Adrenal gland (tissue), 12 donors: Measurements from ENCODE around the gene MTMR1. TPM values are rescaled to one million over a fixed set of nuclear protein-coding genes. Genes with fewer than 3 reads are reported as not detected.

Experiments
- DNase-seq, 7 donors: peaks; one replicate each; pipeline ENCODE4 v3.0.0-alpha.2; 2019 to 2020
- H3K27ac ChIP-seq, 5 donors: fragments of 200-600 bp; sonication (generic) in 4 of 5; 1 replicate in 3 of 5; 2 replicates in 2 of 5; pipeline versions ENCODE4 v1.5.1 to v1.8.0; 2016 to 2020; ENCODE audit warnings: mild to moderate bottlenecking in 1 of 5
- H3K27me3 ChIP-seq: fragments of 200-600 bp; 2 replicates; pipeline ENCODE4 v1.8.0; 2021
- H3K36me3 ChIP-seq, 2 donors: fragments of 200-600 bp; replicated peaks in 1 of 2; 1 replicate in 1 of 2; 2 replicates in 1 of 2; pipeline versions ENCODE4 v1.5.1 to v1.8.0; 2018 to 2022
- H3K4me1 ChIP-seq, 2 donors: fragments of 200-600 bp; replicated peaks in 1 of 2; 1 replicate in 1 of 2; 2 replicates in 1 of 2; pipeline versions ENCODE4 v1.5.1 to v1.8.0; 2018 to 2021
- H3K4me3 ChIP-seq, 4 donors: fragments of 200-600 bp; sonication (generic) in 3 of 4; one replicate each; pipeline ENCODE4 v1.5.1; 2016 to 2018
- H3K9me3 ChIP-seq, 3 donors: fragments of 200-600 bp; sonication (generic) in 1 of 3; replicated peaks in 1 of 3; 1 replicate in 2 of 3; 2 replicates in 1 of 3; pipeline versions ENCODE4 v1.5.1 to v1.8.0; 2016 to 2021
- CTCF ChIP-seq, 6 experiments: fragments of 450-650 bp in 4 of 6; fragments of 200-600 bp in 2 of 6; sonication (generic) in 1 of 6; IDR thresholded peaks; 1 replicate in 5 of 6; 2 replicates in 1 of 6; pipeline versions ENCODE4 v1.5.1 to v1.8.0; 2016 to 2021; ENCODE audit warnings: antibody characterized with exemption in 6 of 6, mild to moderate bottlenecking in 2 of 6, moderate library complexity in 1 of 6
- POLR2A ChIP-seq, 2 donors: fragments of 450-650 bp; IDR thresholded peaks; one replicate each; pipeline ENCODE4 v1.6.1; 2017; ENCODE audit warnings: antibody characterized with exemption in 2 of 2, mild to moderate bottlenecking in 2 of 2, moderate library complexity in 1 of 2
- WGBS, 4 donors: extraction: QIAGEN DNeasy Blood & Tissue Kit in 2 of 4; methylation state at CpG; one replicate each; pipeline versions ENCODE4 v1.1.5 to v1.1.7; 2013 to 2017; 5-methylcytosine and 5-hydroxymethylcytosine counted together
- intact Hi-C, 2 donors: fragments of 100-400 bp; cut with DNase I; formaldehyde crosslinking; loops; one replicate each; pipeline versions ENCODE4 v1.14.1 to v1.15.0; 2022 to 2023
- polyA plus RNA-seq, 3 donors: library from polyadenylated mRNA; stranded (reverse); fragments of 200-250 nt in 2 of 3; fragments of 350-450 nt in 1 of 3; fragmentation: Illumina TruSeq in 1 of 3; extraction: RNeasy Lipid Tissue Mini Kit (QIAGEN cat#74804) in 1 of 3; gene quantifications; one replicate each; pipeline ENCODE4 v1.2.3, GENCODE V29; 2013 to 2014
- total RNA-seq, 9 donors: library from RNA; depleted of rRNA in 4 of 9; stranded (reverse); fragments of >200 nt in 4 of 9; fragments of 120-200 nt in 1 of 9; fragmentation: NEBNext Ultra II Directional in 1 of 9; extraction: Animal tissue kit (Norgen Biotek cat#: 25700) in 1 of 9; gene quantifications; one replicate each; pipeline versions ENCODE4 v1.1.0 to v1.2.4, GENCODE V29; 2013 to 2023
- donor health status: healthy with polysubstance abuse.
- donor health status: Bipolar disorder and iron deficiency.
- donor health status: DM: yes; HTN: yes; CAD: no.
- donor health status: DM: no; HTN: no; CAD: no.
- donor health status: DM: no; HTN: no; CAD: no.
- donor health status: DM: yes; HTN: yes; CAD: no.

Gene MTMR1
- total and polyA plus RNA-seq, 12 donors = 9.2 to 19.8 (median 13.9) TPM

GRCh38 chrX:150763810-150764209, 70.6 kb downstream of the MTMR1 start:
- intact Hi-C loops = no loop called here
- no peaks in the 10 kb centered on the region for H3K36me3 ChIP-seq
- H3K27me3 ChIP-seq = no peaks in the 10 kb centered on the region
- 72 to 100% (median 87%) methylated on average over 5 to 9 of the region's 9 CpGs for WGBS, 4 donors
- TF ChIP-seq POLR2A (IDR thresholded peaks at IDR 0.05) (no peak), CTCF (IDR thresholded peaks at IDR 0.05) (no peak)
- H3K4me1 ChIP-seq = no peaks in the 10 kb centered on the region
- H3K4me3 ChIP-seq = no peak overlapping the region
- no peak overlapping the region for H3K27ac ChIP-seq
- no peak for DNase-seq
- no peaks in the 10 kb centered on the region for H3K9me3 ChIP-seq

GRCh38 chrX:150765237-150765636, 72.0 kb downstream of the MTMR1 start:
- H3K27ac ChIP-seq = no peak overlapping the region
- intact Hi-C loops = no loop called here
- 72 to 92% (median 78%) methylated on average over 3 to 9 of the region's 9 CpGs for WGBS, 4 donors
- no peaks in the 10 kb centered on the region for H3K27me3 ChIP-seq
- no peak for DNase-seq
- H3K4me1 ChIP-seq = no peaks in the 10 kb centered on the region
- no peak overlapping the region for H3K4me3 ChIP-seq
- no peaks in the 10 kb centered on the region for H3K36me3 ChIP-seq
- no peaks in the 10 kb centered on the region for H3K9me3 ChIP-seq
- TF ChIP-seq POLR2A (IDR thresholded peaks at IDR 0.05) (no peak), CTCF (IDR thresholded peaks at IDR 0.05) (no peak)

GRCh38 chrX:150765782-150766350, 72.7 kb downstream of the MTMR1 start:
- intact Hi-C loops = no loop called here
- no peaks in the 10 kb centered on the region for H3K4me1 ChIP-seq
- TF ChIP-seq POLR2A (IDR thresholded peaks at IDR 0.05) (no peak), CTCF (IDR thresholded peaks at IDR 0.05) (no peak)
- no peaks in the 10 kb centered on the region for H3K27me3 ChIP-seq
- no peaks in the 10 kb centered on the region for H3K36me3 ChIP-seq
- H3K27ac ChIP-seq = no peak overlapping the region
- 83 to 92% (median 84%) methylated on average over 5 to 19 of the region's 19 CpGs for WGBS, 4 donors
- H3K9me3 ChIP-seq = no peaks in the 10 kb centered on the region
- H3K4me3 ChIP-seq = no peak overlapping the region
- no peak for DNase-seq

GRCh38 chrX:150766351-150767044, 73.3 kb downstream of the MTMR1 start:
- intact Hi-C loops = no loop called here
- Histone ChIP-seq H3K4me1 (no peaks in the 10 kb centered on the region), H3K9me3 (no peaks in the 10 kb centered on the region), H3K36me3 (no peaks in the 10 kb centered on the region), H3K27ac (no peak overlapping the region), H3K27me3 (no peaks in the 10 kb centered on the region), H3K4me3 (no peak overlapping the region)
- no peak for DNase-seq
- 79 to 88% (median 83%) methylated on average over 4 to 13 of the region's 13 CpGs for WGBS, 4 donors
- TF ChIP-seq CTCF (IDR thresholded peaks at IDR 0.05) (no peak), POLR2A (IDR thresholded peaks at IDR 0.05) (no peak)
